Neural progenitor cell (in vitro differentiated cells): ENCODE measurements around the gene CAMKK1. TPM values are rescaled to one million over a fixed set of nuclear protein-coding genes. Genes with fewer than 3 reads are reported as not detected.

Experiments used
- DNase-seq: peaks from one replicate; pipeline ENCODE4 v3.0.0-alpha.2; 2016; ENCODE audit warnings: low spot score
- H2AFZ ChIP-seq: fragments of 200-600 bp; sonication (generic); replicated peaks from 2 replicates; pipeline ENCODE4 v1.6.1; 2016; ENCODE audit warnings: antibody characterized with exemption
- H3F3A ChIP-seq: fragments of 200-600 bp; sonication (generic); 2 replicates; pipeline ENCODE4 v1.6.1; 2016; ENCODE audit warnings: antibody characterized with exemption, low read depth
- H3K27ac ChIP-seq: fragments of 200-600 bp; sonication (generic); 2 replicates; pipeline ENCODE4 v1.5.1; 2016; ENCODE audit warnings: mild to moderate bottlenecking
- H3K27me3 ChIP-seq: fragments of 200-600 bp; sonication (generic); 2 replicates; pipeline ENCODE4 v1.6.1; 2016; ENCODE audit warnings: mild to moderate bottlenecking, moderate library complexity
- H3K36me3 ChIP-seq: fragments of 200-600 bp; sonication (generic); 2 replicates; pipeline ENCODE4 v1.5.1; 2016
- H3K4me1 ChIP-seq: fragments of 200-600 bp; sonication (generic); 2 replicates; pipeline ENCODE4 v1.6.1; 2016; ENCODE audit warnings: mixed run types
- H3K4me2 ChIP-seq: fragments of 200-600 bp; sonication (generic); 2 replicates; pipeline ENCODE4 v1.6.1; 2016
- H3K4me3 ChIP-seq: fragments of 200-600 bp; sonication (generic); 2 replicates; pipeline ENCODE4 v1.5.1; 2016
- H3K79me2 ChIP-seq: fragments of 200-600 bp; sonication (generic); 2 replicates; pipeline ENCODE4 v1.6.1; 2016; ENCODE audit warnings: low read depth
- H3K9ac ChIP-seq: fragments of 200-600 bp; sonication (generic); 2 replicates; pipeline ENCODE4 v1.6.1; 2016
- H3K9me3 ChIP-seq: fragments of 200-600 bp; sonication (generic); 2 replicates; pipeline ENCODE4 v1.5.1; 2016; ENCODE audit warnings: low read depth
- H4K20me1 ChIP-seq: fragments of 200-600 bp; sonication (generic); 2 replicates; pipeline ENCODE4 v1.6.1; 2016; ENCODE audit warnings: low read depth
- H3K27ac Mint-ChIP-seq: 3 replicates; pipeline ENCODE4 v1.8.0; 2021; ENCODE audit warnings: mixed read lengths
- H3K27me3 Mint-ChIP-seq: 2 replicates; pipeline ENCODE4 v1.8.0; 2022; ENCODE audit warnings: low read depth, mild to moderate bottlenecking, inconsistent platforms, moderate library complexity, mixed read lengths; ENCODE audit not compliant: insufficient read depth
- H3K36me3 Mint-ChIP-seq: 3 replicates; pipeline ENCODE4 v1.8.0; 2021; ENCODE audit warnings: mixed read lengths
- H3K4me1 Mint-ChIP-seq: 3 replicates; pipeline ENCODE4 v1.8.0; 2021; ENCODE audit warnings: mixed read lengths
- H3K4me3 Mint-ChIP-seq: 3 replicates; pipeline ENCODE4 v1.8.0; 2021; ENCODE audit warnings: mild to moderate bottlenecking, moderate library complexity, mixed read lengths
- H3K9me3 Mint-ChIP-seq: 3 replicates; pipeline ENCODE4 v1.8.0; 2020; ENCODE audit warnings: mixed read lengths
- EZH2 ChIP-seq: fragments of 200-600 bp; sonication (generic); IDR thresholded peaks from 2 replicates; pipeline ENCODE4 v1.6.1; 2017; ENCODE audit warnings: antibody characterized with exemption, mild to moderate bottlenecking, moderate library complexity
- EZH2phosphoT487 ChIP-seq: fragments of 200-600 bp; sonication (generic); IDR thresholded peaks from 2 replicates; pipeline ENCODE4 v1.6.1; 2017; ENCODE audit warnings: antibody characterized with exemption
- total RNA-seq: library from RNA; depleted of rRNA; stranded (reverse); fragments of >200 nt; gene quantifications from 2 replicates; pipeline ENCODE4 v1.2.3, GENCODE V29; 2015; ENCODE audit warnings: low replicate concordance
- TF ChIP-seq, protein P1 (sequence below): fragments of 200-600 bp; sonication (generic); IDR thresholded peaks from 2 replicates; pipeline ENCODE4 v1.5.1; 2017; ENCODE audit warnings: antibody characterized with exemption, mild to moderate bottlenecking

CAMKK1 gene
- total RNA-seq, 1 donor from 2014 or later: 2.9 TPM

GRCh38 chr17:3935825-3936355 is 43.0 kb upstream of the CAMKK1 start:
- Histone ChIP-seq H2AFZ (no peak overlapping the region), H3K4me1 (no peaks in the 10 kb centered on the region), H3K9ac (no peak overlapping the region), H3K79me2 (no peaks in the 10 kb centered on the region), H3K9me3 (no peaks in the 10 kb centered on the region), H3F3A (no peaks in the 10 kb centered on the region), H4K20me1 (no peaks in the 10 kb centered on the region), H3K27ac (no peak overlapping the region), H3K4me3 (no peak overlapping the region), H3K4me2 (no peak overlapping the region), H3K27me3 (no peaks in the 10 kb centered on the region), H3K36me3 (no peaks in the 10 kb centered on the region)
- H3K36me3 Mint-ChIP-seq: no peaks in the 10 kb centered on the region
- no peak overlapping the region for H3K27ac Mint-ChIP-seq
- TF ChIP-seq EZH2phosphoT487 (no peak), EZH2 (no peak)
- TF ChIP-seq, protein P1, sequence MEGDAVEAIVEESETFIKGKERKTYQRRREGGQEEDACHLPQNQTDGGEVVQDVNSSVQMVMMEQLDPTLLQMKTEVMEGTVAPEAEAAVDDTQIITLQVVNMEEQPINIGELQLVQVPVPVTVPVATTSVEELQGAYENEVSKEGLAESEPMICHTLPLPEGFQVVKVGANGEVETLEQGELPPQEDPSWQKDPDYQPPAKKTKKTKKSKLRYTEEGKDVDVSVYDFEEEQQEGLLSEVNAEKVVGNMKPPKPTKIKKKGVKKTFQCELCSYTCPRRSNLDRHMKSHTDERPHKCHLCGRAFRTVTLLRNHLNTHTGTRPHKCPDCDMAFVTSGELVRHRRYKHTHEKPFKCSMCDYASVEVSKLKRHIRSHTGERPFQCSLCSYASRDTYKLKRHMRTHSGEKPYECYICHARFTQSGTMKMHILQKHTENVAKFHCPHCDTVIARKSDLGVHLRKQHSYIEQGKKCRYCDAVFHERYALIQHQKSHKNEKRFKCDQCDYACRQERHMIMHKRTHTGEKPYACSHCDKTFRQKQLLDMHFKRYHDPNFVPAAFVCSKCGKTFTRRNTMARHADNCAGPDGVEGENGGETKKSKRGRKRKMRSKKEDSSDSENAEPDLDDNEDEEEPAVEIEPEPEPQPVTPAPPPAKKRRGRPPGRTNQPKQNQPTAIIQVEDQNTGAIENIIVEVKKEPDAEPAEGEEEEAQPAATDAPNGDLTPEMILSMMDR: no peak
- DNase-seq: no peak
- no peaks in the 10 kb centered on the region for H3K9me3 Mint-ChIP-seq
- H3K27me3 Mint-ChIP-seq: no peaks in the 10 kb centered on the region
- peaks cover 7% of the 10 kb centered on the region for H3K4me1 Mint-ChIP-seq
- H3K4me3 Mint-ChIP-seq: no peak overlapping the region

DNA sequence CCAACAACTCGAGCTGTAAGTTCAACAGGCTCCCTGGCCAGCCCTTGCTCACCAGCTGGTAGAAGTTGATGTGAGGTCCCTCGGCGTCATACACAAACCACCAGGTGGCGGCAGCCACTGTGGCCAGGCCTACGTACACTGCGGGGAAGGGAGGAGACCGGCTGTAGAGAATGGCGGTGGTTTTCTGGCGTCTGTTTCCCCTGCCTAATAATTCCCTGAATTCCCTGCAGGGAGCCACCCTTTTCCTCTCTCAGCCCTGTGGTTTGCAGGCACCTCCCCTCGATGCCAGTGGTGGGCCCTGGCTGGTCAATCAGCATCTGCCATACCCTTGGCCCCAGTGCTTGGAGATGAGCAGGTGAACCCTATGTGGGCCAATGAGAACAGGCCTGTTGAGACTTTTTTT is 42.3 kb upstream of the CAMKK1 start:
- Histone ChIP-seq H4K20me1 (no peaks in the 10 kb centered on the region), H3K4me3 (no peak overlapping the region), H3K4me2 (no peak overlapping the region), H3K27ac (no peak overlapping the region), H3K79me2 (no peaks in the 10 kb centered on the region), H3F3A (no peaks in the 10 kb centered on the region), H3K9ac (no peak overlapping the region), H3K9me3 (no peaks in the 10 kb centered on the region), H3K27me3 (no peaks in the 10 kb centered on the region), H2AFZ (peak overlapping the region; percentile 70), H3K4me1 (no peaks in the 10 kb centered on the region), H3K36me3 (no peaks in the 10 kb centered on the region)
- peak; percentile 90 for DNase-seq
- Mint-ChIP-seq H3K27me3 (no peaks in the 10 kb centered on the region), H3K4me3 (no peak overlapping the region), H3K27ac (no peak overlapping the region), H3K4me1 (peaks cover 7% of the 10 kb centered on the region), H3K9me3 (no peaks in the 10 kb centered on the region), H3K36me3 (no peaks in the 10 kb centered on the region)
- TF ChIP-seq, protein P1: peak; percentile 77
- no peak for TF ChIP-seq EZH2

DNA sequence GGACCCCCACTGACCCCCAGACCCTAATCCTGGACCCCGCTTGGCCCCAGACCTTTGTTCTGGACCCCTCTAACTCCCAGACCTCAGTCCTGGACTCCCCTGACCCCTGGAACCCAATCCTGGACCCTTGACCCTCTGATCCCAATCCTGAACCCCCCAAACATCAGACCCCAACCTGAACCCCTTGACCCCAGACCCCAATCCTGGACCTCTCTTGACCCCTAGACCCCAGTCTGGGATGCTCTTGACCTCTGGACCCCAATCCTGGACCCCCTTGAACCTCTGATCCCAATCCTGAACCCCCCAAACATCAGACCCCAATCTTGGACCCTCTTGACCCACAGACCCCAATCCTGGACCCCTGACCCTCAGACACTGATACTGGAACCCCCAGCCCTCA is 36.9 kb upstream of the CAMKK1 start:
- Mint-ChIP-seq H3K27me3 (peaks cover 6% of the 10 kb centered on the region), H3K9me3 (no peaks in the 10 kb centered on the region), H3K36me3 (no peaks in the 10 kb centered on the region), H3K4me1 (peaks cover 16% of the 10 kb centered on the region), H3K27ac (no peak overlapping the region), H3K4me3 (no peak overlapping the region)
- H3K4me2 ChIP-seq: no peak overlapping the region
- no peaks in the 10 kb centered on the region for H3K9me3 ChIP-seq
- TF ChIP-seq EZH2phosphoT487: no peak
- TF ChIP-seq, protein P1: no peak
- no peak for TF ChIP-seq EZH2
- no peak overlapping the region for H2AFZ ChIP-seq
- H3K36me3 ChIP-seq: no peaks in the 10 kb centered on the region
- H3K27me3 ChIP-seq: no peaks in the 10 kb centered on the region
- no peak overlapping the region for H3K9ac ChIP-seq
- H3K4me3 ChIP-seq: no peak overlapping the region
- H4K20me1 ChIP-seq: no peaks in the 10 kb centered on the region
- H3K79me2 ChIP-seq: no peaks in the 10 kb centered on the region
- H3K27ac ChIP-seq: no peak overlapping the region
- DNase-seq: no peak
- H3K4me1 ChIP-seq: no peaks in the 10 kb centered on the region
- H3F3A ChIP-seq: no peaks in the 10 kb centered on the region
